ENCODE results near the gene STT3B. TPM values are rescaled to one million over a fixed set of nuclear protein-coding genes. Genes with fewer than 3 reads are reported as not detected.
"Not testable (repeated sequence)": the region's sequence is repeated elsewhere in the genome, so short reads cannot be mapped to it uniquely, and the experiment has no call there.

STT3B gene
- total RNA-seq, 4 donors from 2014 or later, result 69.5 to 97.0 (median 78.4) TPM

DNA sequence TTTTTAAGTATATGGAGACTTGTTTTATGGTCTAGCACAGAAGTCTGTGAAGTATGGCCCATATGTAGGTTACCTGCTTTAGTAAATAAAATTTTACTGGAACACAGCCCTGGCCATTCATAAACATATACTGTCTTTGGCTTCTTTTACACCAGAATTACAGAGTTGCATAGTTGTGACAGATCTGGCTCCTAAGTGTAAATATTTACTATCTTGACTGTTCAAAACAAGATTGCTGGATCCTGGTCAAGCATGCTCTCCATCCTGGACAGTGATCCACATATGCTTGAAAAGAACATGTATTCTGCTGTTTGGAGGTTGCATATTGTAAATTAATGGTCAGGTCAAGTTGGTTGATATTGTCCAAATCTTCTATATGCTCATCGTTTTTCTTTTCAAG, 57.9 kb downstream of the STT3B start:
- Histone ChIP-seq H3K36me3 (peaks cover 30% of the 10 kb centered on the region), H3K27ac (no peak overlapping the region), H3K4me1 (no peaks in the 10 kb centered on the region), H3K27me3 (no peaks in the 10 kb centered on the region), H3K4me3 (no peak overlapping the region), H3K9me3 (no peaks in the 10 kb centered on the region)
- DNase-seq (ENCODE audit: low spot score in 2 of 2), result no peak
- TF ChIP-seq EP300 (IDR thresholded peaks at IDR 0.05) (no peak), POLR2AphosphoS5 (IDR thresholded peaks at IDR 0.05) (no peak), POLR2A (IDR thresholded peaks at IDR 0.05) (no peak)
- TF ChIP-seq, protein P1, sequence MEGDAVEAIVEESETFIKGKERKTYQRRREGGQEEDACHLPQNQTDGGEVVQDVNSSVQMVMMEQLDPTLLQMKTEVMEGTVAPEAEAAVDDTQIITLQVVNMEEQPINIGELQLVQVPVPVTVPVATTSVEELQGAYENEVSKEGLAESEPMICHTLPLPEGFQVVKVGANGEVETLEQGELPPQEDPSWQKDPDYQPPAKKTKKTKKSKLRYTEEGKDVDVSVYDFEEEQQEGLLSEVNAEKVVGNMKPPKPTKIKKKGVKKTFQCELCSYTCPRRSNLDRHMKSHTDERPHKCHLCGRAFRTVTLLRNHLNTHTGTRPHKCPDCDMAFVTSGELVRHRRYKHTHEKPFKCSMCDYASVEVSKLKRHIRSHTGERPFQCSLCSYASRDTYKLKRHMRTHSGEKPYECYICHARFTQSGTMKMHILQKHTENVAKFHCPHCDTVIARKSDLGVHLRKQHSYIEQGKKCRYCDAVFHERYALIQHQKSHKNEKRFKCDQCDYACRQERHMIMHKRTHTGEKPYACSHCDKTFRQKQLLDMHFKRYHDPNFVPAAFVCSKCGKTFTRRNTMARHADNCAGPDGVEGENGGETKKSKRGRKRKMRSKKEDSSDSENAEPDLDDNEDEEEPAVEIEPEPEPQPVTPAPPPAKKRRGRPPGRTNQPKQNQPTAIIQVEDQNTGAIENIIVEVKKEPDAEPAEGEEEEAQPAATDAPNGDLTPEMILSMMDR (IDR thresholded peaks at IDR 0.05), result no peak
- 100% methylated on average over 1 of the region's 1 CpG for WGBS

DNA sequence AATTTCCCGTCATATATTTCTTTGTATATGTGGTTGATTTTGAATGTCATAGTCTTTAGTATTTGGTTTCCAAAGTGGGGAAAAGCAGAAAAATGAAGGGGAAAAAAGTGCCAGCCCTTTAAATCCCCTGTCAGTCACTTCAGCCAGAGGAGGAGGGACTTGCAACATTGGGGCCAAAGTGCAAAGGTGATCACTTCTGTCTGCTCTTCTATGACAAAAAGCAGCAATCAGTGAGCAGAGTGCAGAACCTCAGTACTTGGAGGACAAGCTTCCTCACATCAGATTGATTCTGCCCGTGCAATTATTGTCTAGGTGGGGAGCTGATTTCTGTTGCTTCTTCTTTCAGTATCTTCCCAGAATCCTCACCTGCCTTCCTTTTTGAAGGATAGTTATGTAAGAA, 60.0 kb downstream of the STT3B start:
- Histone ChIP-seq H3K9me3 (no peaks in the 10 kb centered on the region), H3K27me3 (no peaks in the 10 kb centered on the region), H3K4me3 (no peak overlapping the region), H3K4me1 (peaks cover 2% of the 10 kb centered on the region), H3K27ac (no peak overlapping the region), H3K36me3 (peaks cover 31% of the 10 kb centered on the region)
- 92% methylated on average over 2 of the region's 2 CpGs for WGBS
- no peak for DNase-seq (ENCODE audit: low spot score in 2 of 2)
- TF ChIP-seq POLR2AphosphoS5 (IDR thresholded peaks at IDR 0.05) (no peak), POLR2A (IDR thresholded peaks at IDR 0.05) (no peak), EP300 (IDR thresholded peaks at IDR 0.05) (no peak)
- TF ChIP-seq, protein P1 (IDR thresholded peaks at IDR 0.05), result no peak

DNA sequence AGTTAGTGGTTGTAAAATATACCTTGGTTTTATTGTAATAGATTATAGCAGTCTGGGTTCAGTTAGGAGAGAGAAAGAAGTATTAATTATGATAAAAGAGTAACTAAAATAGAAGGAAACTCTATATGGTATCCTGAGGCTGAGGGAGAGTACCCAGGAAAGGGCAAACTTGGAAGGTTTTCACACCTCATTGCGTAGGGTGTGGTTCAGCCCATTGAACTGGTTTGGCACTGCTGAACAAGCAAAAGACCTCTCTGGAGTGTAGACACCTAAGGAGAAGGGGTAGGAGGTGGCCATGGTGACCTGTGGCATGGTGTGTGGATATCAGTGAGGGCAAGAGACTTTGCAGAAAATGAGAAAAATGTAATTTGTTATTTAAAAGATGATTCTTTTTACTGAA, 63.5 kb downstream of the STT3B start:
- no peak for DNase-seq (ENCODE audit: low spot score in 2 of 2)
- Histone ChIP-seq H3K4me1 (peaks cover 2% of the 10 kb centered on the region), H3K27me3 (no peaks in the 10 kb centered on the region), H3K9me3 (no peaks in the 10 kb centered on the region), H3K36me3 (peaks cover 20% of the 10 kb centered on the region), H3K4me3 (no peak overlapping the region), H3K27ac (no peak overlapping the region)
- WGBS, result 62% methylated on average over 1 of the region's 1 CpG
- TF ChIP-seq EP300 (IDR thresholded peaks at IDR 0.05), result no peak
- TF ChIP-seq, protein P1 (IDR thresholded peaks at IDR 0.05), result no peak
- TF ChIP-seq POLR2AphosphoS5 (IDR thresholded peaks at IDR 0.05), result no peak
- no peak for TF ChIP-seq POLR2A (IDR thresholded peaks at IDR 0.05)

DNA sequence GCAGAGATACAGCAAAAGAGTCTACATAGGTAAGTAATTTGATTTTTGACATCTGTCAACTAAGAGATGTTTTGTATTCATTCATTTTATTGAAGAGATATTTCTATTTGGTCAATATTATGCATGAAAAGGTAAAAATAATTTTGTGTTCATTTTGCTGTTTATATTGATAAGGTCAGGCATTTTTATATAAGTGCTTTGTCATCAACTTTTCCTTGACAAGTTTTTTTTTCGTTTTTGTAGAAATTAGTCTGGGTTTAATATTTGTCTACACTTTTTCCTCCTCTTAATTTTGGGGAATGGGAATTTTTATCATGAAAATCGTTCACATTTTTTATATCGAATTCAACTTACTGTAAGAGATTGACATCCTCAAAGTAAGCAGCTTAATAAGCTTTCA, 67.7 kb downstream of the STT3B start:
- no peak for TF ChIP-seq EP300 (IDR thresholded peaks at IDR 0.05)
- no peak for TF ChIP-seq POLR2AphosphoS5 (IDR thresholded peaks at IDR 0.05)
- no peak for TF ChIP-seq POLR2A (IDR thresholded peaks at IDR 0.05)
- TF ChIP-seq, protein P1 (IDR thresholded peaks at IDR 0.05), result no peak
- H3K4me3 ChIP-seq, result no peak overlapping the region
- H3K9me3 ChIP-seq, result no peaks in the 10 kb centered on the region
- H3K36me3 ChIP-seq, result peaks cover 14% of the 10 kb centered on the region
- DNase-seq (ENCODE audit: low spot score in 2 of 2), result no peak
- H3K4me1 ChIP-seq, result peaks cover 2% of the 10 kb centered on the region
- no peak overlapping the region for H3K27ac ChIP-seq
- no peaks in the 10 kb centered on the region for H3K27me3 ChIP-seq
- 92% methylated on average over 3 of the region's 3 CpGs for WGBS

DNA sequence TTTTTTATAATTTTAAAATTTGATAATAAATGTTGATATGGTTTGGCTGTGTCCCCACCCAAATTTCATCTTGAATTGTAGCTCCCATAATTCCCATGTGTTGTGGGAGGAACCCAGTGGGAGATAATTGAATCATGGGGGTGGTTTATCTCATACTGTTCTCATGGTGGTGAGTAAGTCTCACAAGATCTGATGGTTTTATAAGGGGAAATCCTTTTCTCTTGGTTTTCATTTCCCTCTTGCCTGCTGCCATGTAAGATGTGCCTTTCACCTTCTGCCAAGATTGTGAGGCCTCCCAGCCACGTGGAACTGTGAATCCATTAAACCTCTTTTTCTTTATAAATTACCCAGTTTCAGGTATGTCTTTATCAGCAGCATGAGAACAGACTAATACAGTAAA, 72.6 kb downstream of the STT3B start:
- not testable (repeated sequence) for H3K27ac ChIP-seq; DNase-seq (ENCODE audit: low spot score in 2 of 2); H3K27me3 ChIP-seq; H3K4me1 ChIP-seq; H3K4me3 ChIP-seq
- Histone ChIP-seq H3K36me3 (peaks cover 25% of the 10 kb centered on the region), H3K9me3 (peaks cover 11% of the 10 kb centered on the region)
- 100% methylated on average over 1 of the region's 1 CpG for WGBS

DNA sequence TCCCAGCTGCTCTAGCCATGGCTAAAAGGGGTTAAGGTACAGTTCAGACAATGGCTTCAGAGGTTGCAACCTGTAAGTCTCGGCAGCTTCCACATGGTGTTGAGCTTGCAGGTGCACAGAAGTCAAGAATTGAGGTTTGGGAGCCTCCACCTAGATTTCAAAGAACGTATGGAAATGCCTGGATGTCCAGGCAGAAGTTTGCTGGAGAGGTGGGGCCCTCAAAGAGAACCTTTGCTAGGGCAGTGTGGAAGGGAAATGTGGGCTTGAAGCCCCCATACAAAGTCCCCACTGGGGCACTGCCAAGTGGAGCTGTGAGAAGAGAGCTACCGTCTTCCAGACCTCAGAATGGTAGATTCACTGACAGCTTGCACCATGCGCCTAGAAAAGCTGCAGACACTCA, 73.7 kb downstream of the STT3B start:
- peaks cover 25% of the 10 kb centered on the region for H3K36me3 ChIP-seq
- no peak for DNase-seq (ENCODE audit: low spot score in 2 of 2)
- H3K27ac ChIP-seq, result no peak overlapping the region
- no peak overlapping the region for H3K4me3 ChIP-seq
- H3K4me1 ChIP-seq, result no peaks in the 10 kb centered on the region
- H3K27me3 ChIP-seq, result no peaks in the 10 kb centered on the region
- WGBS, result 95% methylated on average over 4 of the region's 4 CpGs
- TF ChIP-seq EP300 (IDR thresholded peaks at IDR 0.05) (no peak), POLR2AphosphoS5 (IDR thresholded peaks at IDR 0.05) (no peak), POLR2A (IDR thresholded peaks at IDR 0.05) (no peak)
- TF ChIP-seq, protein P1 (IDR thresholded peaks at IDR 0.05), result no peak
- H3K9me3 ChIP-seq, result peaks cover 11% of the 10 kb centered on the region

Data from suprapubic skin (tissue), 4 donors.